Fibroblast of lung (primary cell): ENCODE data around the gene FAM114A1. TPM values are rescaled to one million over a fixed set of nuclear protein-coding genes. Genes with fewer than 3 reads are reported as not detected.

Experiments used
- DNase-seq, 2 donors: peaks; one replicate each; pipeline versions ENCODE4 v3.0.0 to v3.0.0-alpha.2; 2010; ENCODE audit warnings: low read depth in 2 of 2
- H2AFZ ChIP-seq: 2 replicates; pipeline ENCODE4 v1.5.1; 2012; ENCODE audit warnings: low read length, control low read depth, inconsistent platforms
- H3K27ac ChIP-seq: 2 replicates; pipeline ENCODE4 v1.5.1; 2011; ENCODE audit warnings: low read length, control low read depth; ENCODE audit not compliant: insufficient read depth
- H3K27me3 ChIP-seq: 2 replicates; pipeline ENCODE4 v1.5.1; 2011; ENCODE audit warnings: mild to moderate bottlenecking, low read length; ENCODE audit not compliant: control insufficient read depth, insufficient read depth
- H3K36me3 ChIP-seq: 2 replicates; pipeline ENCODE4 v1.5.1; 2011; ENCODE audit warnings: low read length; ENCODE audit not compliant: control insufficient read depth, insufficient read depth
- H3K4me1 ChIP-seq: 2 replicates; pipeline ENCODE4 v1.5.1; 2011; ENCODE audit warnings: low read length; ENCODE audit not compliant: control insufficient read depth, insufficient read depth; ENCODE audit errors: extremely low read depth
- H3K4me2 ChIP-seq: 2 replicates; pipeline ENCODE4 v1.5.1; 2011; ENCODE audit warnings: low read length, control low read depth; ENCODE audit not compliant: insufficient read depth; ENCODE audit errors: extremely low read depth
- H3K4me3 ChIP-seq, 4 experiments: fragments of 200-600 bp in 1 of 4; sonication (generic) in 1 of 4; replicated peaks in 1 of 4; 2 replicates each; pipeline ENCODE4 v1.5.1; 2011 to 2016; ENCODE audit warnings: low read length in 4 of 4, low read depth in 3 of 4, mild to moderate bottlenecking in 3 of 4, control low read depth in 2 of 4, inconsistent platforms in 1 of 4, mixed read lengths in 1 of 4; ENCODE audit not compliant: insufficient read depth in 1 of 4; ENCODE audit errors: control extremely low read depth in 1 of 4
- H3K79me2 ChIP-seq: 2 replicates; pipeline ENCODE4 v1.5.1; 2012; ENCODE audit warnings: mild to moderate bottlenecking, low read length, inconsistent platforms; ENCODE audit not compliant: control insufficient read depth, insufficient read depth
- H3K9ac ChIP-seq: 2 replicates; pipeline ENCODE4 v1.5.1; 2011; ENCODE audit warnings: mild to moderate bottlenecking, low read length, control low read depth; ENCODE audit not compliant: insufficient read depth
- H3K9me3 ChIP-seq: 2 replicates; pipeline ENCODE4 v1.5.1; 2012; ENCODE audit warnings: low read depth, low read length; ENCODE audit not compliant: control insufficient read depth, insufficient read depth
- H4K20me1 ChIP-seq: 2 replicates; pipeline ENCODE4 v1.5.1; 2011; ENCODE audit warnings: low read length; ENCODE audit not compliant: control insufficient read depth, insufficient read depth; ENCODE audit errors: extremely low read depth
- CTCF ChIP-seq, 2 donors: IDR thresholded peaks in 1 of 2; conservative IDR thresholded peaks in 1 of 2; 1 replicate in 1 of 2; 2 replicates in 1 of 2; pipeline ENCODE4 v1.5.1; 2011 to 2012; ENCODE audit warnings: low read length in 2 of 2, control low read depth in 1 of 2, inconsistent platforms in 1 of 2, low read depth in 1 of 2, mild to moderate bottlenecking in 1 of 2
- EZH2 ChIP-seq: IDR thresholded peaks from 2 replicates; pipeline ENCODE4 v1.5.1; 2012; ENCODE audit warnings: low read length, control low read depth, mild to moderate bottlenecking; ENCODE audit errors: missing control alignments
- polyA plus RNA-seq, 2 donors: library from polyadenylated mRNA; depleted of rRNA in 1 of 2; stranded (reverse) in 1 of 2; unstranded in 1 of 2; fragments of >200 nt; gene quantifications; 2 replicates each; pipeline ENCODE4 v1.2.1, GENCODE V29; 2011 to 2012; ENCODE audit warnings: missing spikeins in 1 of 2
- total RNA-seq: library from RNA; depleted of rRNA; stranded (reverse); fragments of >200 nt; gene quantifications from 2 replicates; pipeline ENCODE4 v1.2.1, GENCODE V29; 2014

The FAM114A1 gene
- total and polyA plus RNA-seq, 2 donors (not counting 1 experiment from before 2014, with no cell fraction given): 296 to 402 TPM

- Histone ChIP-seq H3K4me3 (no peak overlapping the region), H2AFZ (no peak overlapping the region), H4K20me1 (no peaks in the 10 kb centered on the region), H3K4me2 (no peak overlapping the region), H3K9me3 (no peaks in the 10 kb centered on the region), H3K9ac (no peak overlapping the region), H3K27me3 (no peaks in the 10 kb centered on the region), H3K36me3 (peaks cover 5% of the 10 kb centered on the region), H3K79me2 (peaks cover 25% of the 10 kb centered on the region), H3K27ac (no peak overlapping the region), H3K4me1 (peaks cover under 1% of the 10 kb centered on the region)
- no peak for TF ChIP-seq EZH2
- no peak for TF ChIP-seq CTCF (conservative IDR thresholded peaks at IDR 0.05 in 1 of 2, IDR thresholded peaks at IDR 0.05 in 1 of 2; ENCODE audit: low read depth in 1 of 2, low read length in 2 of 2)
- DNase-seq: no peak
Measured at GRCh38 chr4:38884254-38884653, 16.6 kb downstream of the FAM114A1 start.

- Histone ChIP-seq H3K9me3 (no peaks in the 10 kb centered on the region), H3K27ac (peak overlapping the region; percentile 36), H3K4me1 (peaks cover 12% of the 10 kb centered on the region), H3K9ac (no peak overlapping the region), H3K79me2 (peaks cover 25% of the 10 kb centered on the region), H3K27me3 (no peaks in the 10 kb centered on the region), H3K4me3 (no peak overlapping the region), H4K20me1 (no peaks in the 10 kb centered on the region), H3K36me3 (peaks cover 15% of the 10 kb centered on the region), H3K4me2 (peak overlapping the region; percentile 77), H2AFZ (no peak overlapping the region)
- peak; percentile 76 to 94 for DNase-seq
- no peak for TF ChIP-seq CTCF (conservative IDR thresholded peaks at IDR 0.05 in 1 of 2, IDR thresholded peaks at IDR 0.05 in 1 of 2; ENCODE audit: low read depth in 1 of 2, low read length in 2 of 2)
- no peak for TF ChIP-seq EZH2
Measured at GRCh38 chr4:38889143-38889542, 21.5 kb downstream of the FAM114A1 start.

DNA sequence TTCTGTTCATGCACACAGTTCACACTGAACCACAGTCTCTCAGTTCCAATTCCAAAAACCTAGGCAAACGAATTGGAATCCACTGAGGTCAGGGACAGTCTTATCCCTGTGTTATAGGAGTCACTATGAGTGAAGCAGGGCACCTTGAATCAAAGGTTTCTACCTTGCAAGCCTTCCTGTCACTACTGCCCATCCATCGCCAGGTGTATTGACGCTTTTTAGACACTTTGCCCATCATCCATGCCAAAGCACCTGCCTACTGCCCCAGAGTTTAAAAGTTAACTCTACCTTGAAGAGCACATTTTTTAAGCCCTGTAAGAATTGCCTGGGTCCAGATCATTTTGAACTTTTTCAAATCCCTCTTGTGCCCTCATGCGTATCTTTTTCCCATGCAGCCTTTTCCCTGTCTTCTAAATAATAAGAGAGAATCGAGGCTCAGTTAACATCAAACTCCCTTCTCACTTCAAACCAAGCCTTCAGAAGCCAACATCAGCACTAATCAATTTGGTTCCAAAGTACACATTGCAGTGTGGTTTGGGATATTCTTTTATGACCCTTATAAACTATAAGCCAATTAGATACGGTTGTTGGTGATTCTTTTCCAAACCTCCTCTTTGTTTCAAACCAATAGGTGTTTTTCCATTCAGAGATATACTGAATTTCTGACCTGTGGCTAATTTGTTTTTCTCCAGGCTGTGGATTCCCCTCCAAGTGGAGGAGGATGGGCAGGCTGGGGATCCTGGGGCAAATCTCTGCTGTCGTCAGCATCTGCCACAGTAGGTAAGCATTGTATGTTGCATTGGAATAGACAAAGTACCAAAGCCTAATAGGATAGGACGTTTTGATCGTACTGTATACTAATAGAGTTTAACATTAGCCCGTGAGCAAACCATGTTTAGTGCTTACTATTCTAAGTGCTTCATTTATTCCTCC, 23.7 kb downstream of the FAM114A1 start:
- H3K4me3 ChIP-seq: no peak overlapping the region
- H3K27ac ChIP-seq: no peak overlapping the region
- H4K20me1 ChIP-seq: no peaks in the 10 kb centered on the region
- no peak for TF ChIP-seq CTCF (conservative IDR thresholded peaks at IDR 0.05 in 1 of 2, IDR thresholded peaks at IDR 0.05 in 1 of 2; ENCODE audit: low read depth in 1 of 2, low read length in 2 of 2)
- TF ChIP-seq EZH2: no peak
- no peaks in the 10 kb centered on the region for H3K27me3 ChIP-seq
- H3K4me2 ChIP-seq: peak overlapping the region; percentile 13
- H2AFZ ChIP-seq: no peak overlapping the region
- H3K9me3 ChIP-seq: no peaks in the 10 kb centered on the region
- no peak overlapping the region for H3K9ac ChIP-seq
- DNase-seq: no peak
- peaks cover 15% of the 10 kb centered on the region for H3K36me3 ChIP-seq
- peaks cover 13% of the 10 kb centered on the region for H3K4me1 ChIP-seq
- peaks cover 26% of the 10 kb centered on the region for H3K79me2 ChIP-seq
